ENCODE measurements around the gene NOTUM.
A peak's percentile ranks its signal among the peaks of the same experiment; 100 is the strongest.

The NOTUM gene

DNA sequence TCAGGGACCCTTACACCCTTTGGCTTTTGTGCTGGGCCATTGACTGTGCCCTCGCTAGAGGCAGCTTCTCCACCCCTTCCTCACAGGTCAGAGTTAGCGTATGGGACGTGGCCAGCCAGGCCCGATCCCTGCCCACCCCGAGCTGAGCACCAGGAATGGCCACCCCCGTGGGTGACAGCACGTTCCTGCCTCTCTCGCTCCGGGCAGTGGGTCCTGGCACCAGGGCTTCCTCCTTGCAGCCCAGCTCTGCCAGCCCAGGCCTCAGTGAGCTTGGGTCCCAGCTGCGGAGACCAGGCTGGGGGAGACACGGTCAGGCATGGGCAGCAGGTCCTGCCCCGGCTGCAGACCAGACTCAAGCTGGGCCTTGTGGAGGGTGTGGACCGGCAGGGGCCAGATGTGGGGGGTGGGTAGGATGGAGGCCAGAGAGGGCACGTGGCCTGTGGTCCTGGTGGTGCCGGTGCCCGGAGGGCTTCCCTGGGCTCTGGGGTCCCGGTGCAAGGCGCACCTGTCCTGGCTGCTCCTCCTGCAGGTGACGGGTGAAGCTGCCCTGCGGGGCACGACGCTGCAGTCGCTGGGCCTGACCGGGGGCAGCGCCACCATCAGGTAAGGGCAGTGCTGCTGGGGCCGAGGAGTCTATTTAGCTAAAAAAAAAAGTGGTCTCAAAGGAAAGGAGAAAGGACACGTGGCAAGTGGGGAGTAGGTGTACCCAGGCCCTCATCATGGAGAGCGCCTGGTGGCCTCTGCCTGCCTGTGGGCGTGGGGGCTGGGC lies 34.7 kb upstream of the NOTUM start:
- H3K9me3 ChIP-seq (ENCODE audit: insufficient read depth, low read length) = no peaks in the 10 kb centered on the region; the same call in 1 of the 2 replicates
- no peak overlapping the region for H3K4me3 ChIP-seq (ENCODE audit: insufficient read length, low read depth)
- peaks cover 39% of the 10 kb centered on the region for H3K36me3 ChIP-seq (ENCODE audit: insufficient read depth, insufficient read length, low read length)
- no peak for DNase-seq (ENCODE audit: low read depth, low spot score)
- no peaks in the 10 kb centered on the region for H3K27me3 ChIP-seq (ENCODE audit: insufficient read depth, insufficient read length)
- TF ChIP-seq ZNF274 (IDR thresholded peaks at IDR 0.05; ENCODE audit: low read depth, low read length) = no peak
- no peak for TF ChIP-seq YY1 (IDR thresholded peaks at IDR 0.05; ENCODE audit: insufficient read depth, insufficient read length)
- no peak for TF ChIP-seq SUZ12 (IDR thresholded peaks at IDR 0.05; ENCODE audit: extremely low read depth, insufficient read depth, insufficient read length)
- H3K9ac ChIP-seq (ENCODE audit: insufficient read length, low read depth) = peak overlapping the region; percentile 18
- peaks cover 55% of the 10 kb centered on the region for H3K4me1 ChIP-seq (ENCODE audit: insufficient read depth, insufficient read length)

DNA sequence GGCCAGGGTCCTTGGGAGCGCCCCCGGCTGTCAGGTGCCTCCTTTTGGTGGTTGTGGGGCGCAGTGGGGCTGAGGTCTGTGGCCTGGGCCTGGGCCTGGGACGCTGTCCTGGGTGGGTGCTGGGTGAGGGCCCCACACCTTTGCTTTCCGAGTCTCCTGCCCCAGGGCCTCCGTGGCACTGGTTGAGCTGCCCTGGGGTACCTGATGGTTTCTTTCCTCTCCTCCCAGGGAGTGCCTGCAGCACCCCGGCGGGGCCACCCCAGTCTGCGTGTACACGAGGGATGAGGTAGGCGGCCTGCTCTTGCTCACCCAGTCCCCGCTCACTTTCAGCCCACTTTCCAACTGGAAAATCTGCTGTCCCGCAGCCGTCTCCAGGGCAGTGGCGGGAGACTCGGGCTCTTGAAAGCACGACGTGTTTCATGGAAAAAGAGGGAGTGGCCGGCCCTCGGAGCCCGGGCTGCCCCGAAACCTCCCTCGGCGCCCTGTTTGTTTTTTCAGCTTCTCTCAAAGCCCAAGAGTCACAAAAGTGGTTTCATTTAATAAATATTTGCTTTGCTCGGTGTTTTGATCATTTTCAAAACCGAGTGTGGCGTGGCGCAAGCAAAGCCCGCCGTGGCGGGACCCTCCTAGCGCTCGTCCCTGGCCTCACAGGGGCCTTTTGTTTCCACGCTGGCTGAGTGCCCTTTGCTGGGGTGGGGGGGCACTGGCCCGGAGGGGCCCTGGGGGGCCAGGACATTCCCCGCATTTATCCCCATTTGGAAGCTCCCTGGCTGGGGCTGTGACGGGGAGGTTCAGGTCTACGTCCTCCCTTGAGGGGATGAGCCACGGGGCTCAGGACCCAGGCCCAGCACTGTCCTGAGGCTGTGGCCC lies 33.8 kb upstream of the NOTUM start:
- Histone ChIP-seq H3K4me1 (ENCODE audit: insufficient read depth, insufficient read length) (peaks cover 52% of the 10 kb centered on the region), H3K9ac (ENCODE audit: insufficient read length, low read depth) (peak overlapping the region; percentile 18), H3K36me3 (ENCODE audit: insufficient read depth, insufficient read length, low read length) (peaks cover 46% of the 10 kb centered on the region), H3K27me3 (ENCODE audit: insufficient read depth, insufficient read length) (no peaks in the 10 kb centered on the region), H3K4me3 (ENCODE audit: insufficient read length, low read depth) (no peak overlapping the region), H3K9me3 (ENCODE audit: insufficient read depth, low read length) (no peaks in the 10 kb centered on the region; the same call in 1 of the 2 replicates)
- DNase-seq (ENCODE audit: low read depth, low spot score) = no peak
- TF ChIP-seq YY1 (IDR thresholded peaks at IDR 0.05; ENCODE audit: insufficient read depth, insufficient read length) (no peak), SUZ12 (IDR thresholded peaks at IDR 0.05; ENCODE audit: extremely low read depth, insufficient read depth, insufficient read length) (no peak), ZNF274 (IDR thresholded peaks at IDR 0.05; ENCODE audit: low read depth, low read length) (no peak)

DNA sequence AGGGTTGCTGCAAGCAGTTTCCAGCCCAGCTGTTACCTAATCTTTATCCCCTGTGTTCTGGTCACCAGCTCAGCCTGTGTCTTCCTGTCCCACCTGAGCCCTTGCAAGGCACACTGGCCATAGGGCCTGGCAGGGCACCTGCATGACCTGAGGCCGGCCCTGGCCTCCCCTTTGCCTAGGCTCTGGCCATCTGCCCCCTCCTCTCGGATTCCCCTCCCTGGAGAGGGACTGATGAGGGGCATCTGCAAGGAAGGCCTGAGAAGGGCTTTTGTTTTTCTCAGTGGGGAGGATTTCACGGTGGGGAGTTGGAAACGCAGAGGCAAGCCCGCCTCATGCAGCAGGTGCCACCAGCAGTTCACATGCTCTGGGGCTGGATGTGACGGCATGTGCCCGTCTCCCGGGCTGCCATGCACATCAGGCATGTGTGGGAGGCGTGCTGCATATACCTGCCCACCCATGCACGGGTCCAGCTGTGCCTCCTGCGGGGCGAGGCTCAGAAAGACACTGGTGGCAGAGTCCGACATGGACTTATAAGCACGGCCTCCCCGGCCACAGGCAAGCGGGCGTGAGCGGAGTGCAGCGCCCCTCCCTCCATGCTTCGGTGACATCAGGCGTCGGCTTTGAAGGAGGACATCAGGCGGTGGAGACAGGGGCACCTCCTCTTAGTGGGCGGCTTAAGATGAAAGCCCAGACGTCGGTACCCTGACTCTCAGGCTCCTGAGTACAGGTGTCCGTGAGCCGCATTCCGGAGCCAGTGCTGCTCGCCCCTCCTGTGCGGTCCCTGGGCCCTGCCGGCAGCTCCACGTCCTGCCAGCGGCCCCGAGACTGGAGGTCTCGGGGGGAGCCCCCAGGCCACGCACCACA lies 33.0 kb upstream of the NOTUM start:
- Histone ChIP-seq H3K36me3 (ENCODE audit: insufficient read depth, insufficient read length, low read length) (peaks cover 51% of the 10 kb centered on the region), H3K4me3 (ENCODE audit: insufficient read length, low read depth) (no peak overlapping the region), H3K27me3 (ENCODE audit: insufficient read depth, insufficient read length) (no peaks in the 10 kb centered on the region), H3K4me1 (ENCODE audit: insufficient read depth, insufficient read length) (peaks cover 53% of the 10 kb centered on the region), H3K9ac (ENCODE audit: insufficient read length, low read depth) (peak overlapping the region; percentile 51), H3K9me3 (ENCODE audit: insufficient read depth, low read length) (no peaks in the 10 kb centered on the region; the same call in 1 of the 2 replicates)
- TF ChIP-seq ZNF274 (IDR thresholded peaks at IDR 0.05; ENCODE audit: low read depth, low read length) (no peak), YY1 (IDR thresholded peaks at IDR 0.05; ENCODE audit: insufficient read depth, insufficient read length) (no peak), SUZ12 (IDR thresholded peaks at IDR 0.05; ENCODE audit: extremely low read depth, insufficient read depth, insufficient read length) (no peak)
- no peak for DNase-seq (ENCODE audit: low read depth, low spot score)

- Histone ChIP-seq H3K9me3 (ENCODE audit: insufficient read depth, low read length) (no peaks in the 10 kb centered on the region; the same call in 1 of the 2 replicates), H3K27me3 (ENCODE audit: insufficient read depth, insufficient read length) (no peaks in the 10 kb centered on the region), H3K4me1 (ENCODE audit: insufficient read depth, insufficient read length) (peaks cover 52% of the 10 kb centered on the region), H3K9ac (ENCODE audit: insufficient read length, low read depth) (peak overlapping the region; percentile 62), H3K4me3 (ENCODE audit: insufficient read length, low read depth) (no peak overlapping the region), H3K36me3 (ENCODE audit: insufficient read depth, insufficient read length, low read length) (peaks cover 47% of the 10 kb centered on the region)
- no peak for DNase-seq (ENCODE audit: low read depth, low spot score)
- TF ChIP-seq ZNF274 (IDR thresholded peaks at IDR 0.05; ENCODE audit: low read depth, low read length) = no peak
- TF ChIP-seq YY1 (IDR thresholded peaks at IDR 0.05; ENCODE audit: insufficient read depth, insufficient read length) = no peak
- TF ChIP-seq SUZ12 (IDR thresholded peaks at IDR 0.05; ENCODE audit: extremely low read depth, insufficient read depth, insufficient read length) = no peak
Observed at GRCh38 chr17:81992306-81993102, 31.5 kb upstream of the NOTUM start.

- peak overlapping the region; percentile 62 for H3K9ac ChIP-seq (ENCODE audit: insufficient read length, low read depth)
- DNase-seq (ENCODE audit: low read depth, low spot score) = no peak
- H3K4me1 ChIP-seq (ENCODE audit: insufficient read depth, insufficient read length) = peaks cover 50% of the 10 kb centered on the region
- H3K4me3 ChIP-seq (ENCODE audit: insufficient read length, low read depth) = peak overlapping the region; percentile 21
- H3K9me3 ChIP-seq (ENCODE audit: insufficient read depth, low read length) = no peaks in the 10 kb centered on the region; the same call in 1 of the 2 replicates
- H3K36me3 ChIP-seq (ENCODE audit: insufficient read depth, insufficient read length, low read length) = peaks cover 49% of the 10 kb centered on the region
- no peaks in the 10 kb centered on the region for H3K27me3 ChIP-seq (ENCODE audit: insufficient read depth, insufficient read length)
- TF ChIP-seq SUZ12 (IDR thresholded peaks at IDR 0.05; ENCODE audit: extremely low read depth, insufficient read depth, insufficient read length) = no peak
- TF ChIP-seq YY1 (IDR thresholded peaks at IDR 0.05; ENCODE audit: insufficient read depth, insufficient read length) = no peak
- TF ChIP-seq ZNF274 (IDR thresholded peaks at IDR 0.05; ENCODE audit: low read depth, low read length) = no peak
Observed at GRCh38 chr17:81991684-81992305, 30.8 kb upstream of the NOTUM start.

Data from NT2/D1 (cell line).